Daoy (cell line): ENCODE measurements around the gene MPHOSPH9. TPM values are rescaled to one million over a fixed set of nuclear protein-coding genes. Genes with fewer than 3 reads are reported as not detected.
"Not testable (repeated sequence)": the region's sequence is repeated elsewhere in the genome, so short reads cannot be mapped to it uniquely, and the experiment has no call there.

Experiments used
- DNase-seq: peaks from one replicate; pipeline ENCODE4 v3.0.0-alpha.2; 2015; ENCODE audit warnings: low read depth
- total RNA-seq: library from RNA; depleted of rRNA; stranded (reverse); fragments of >200 nt; shearing (Covaris generic); gene quantifications from 2 replicates; pipeline ENCODE4 v1.2.3, GENCODE V29; 2014

MPHOSPH9 gene
- total RNA-seq, 1 experiment from 2014 or later = 54.3 TPM

GRCh38 chr12:123227581-123228258 is 5.2 kb downstream of the MPHOSPH9 start:
- no peak for DNase-seq

GRCh38 chr12:123225443-123225842 is 7.5 kb downstream of the MPHOSPH9 start:
- DNase-seq = no peak

DNA sequence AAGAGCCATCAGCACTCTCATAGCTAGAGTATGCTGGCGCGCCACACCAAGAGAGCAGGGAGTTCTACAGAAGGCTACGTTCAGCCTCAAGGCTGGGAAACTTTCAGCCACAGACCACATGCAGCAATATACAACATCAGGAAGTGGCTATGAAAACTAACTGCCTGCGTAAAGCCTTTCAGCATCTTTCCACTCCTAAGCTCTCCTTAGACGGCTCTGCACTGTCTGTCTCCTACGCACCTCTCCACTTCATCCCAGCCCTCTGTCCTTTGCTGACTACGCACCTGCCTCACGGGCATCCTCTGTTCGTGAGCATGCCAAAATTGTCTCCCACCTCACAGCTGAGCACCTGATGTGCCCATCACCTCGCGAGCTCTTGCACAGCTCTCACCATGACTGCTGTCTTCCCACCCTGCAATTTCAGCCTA is 9.7 kb downstream of the MPHOSPH9 start:
- no peak for DNase-seq

DNA sequence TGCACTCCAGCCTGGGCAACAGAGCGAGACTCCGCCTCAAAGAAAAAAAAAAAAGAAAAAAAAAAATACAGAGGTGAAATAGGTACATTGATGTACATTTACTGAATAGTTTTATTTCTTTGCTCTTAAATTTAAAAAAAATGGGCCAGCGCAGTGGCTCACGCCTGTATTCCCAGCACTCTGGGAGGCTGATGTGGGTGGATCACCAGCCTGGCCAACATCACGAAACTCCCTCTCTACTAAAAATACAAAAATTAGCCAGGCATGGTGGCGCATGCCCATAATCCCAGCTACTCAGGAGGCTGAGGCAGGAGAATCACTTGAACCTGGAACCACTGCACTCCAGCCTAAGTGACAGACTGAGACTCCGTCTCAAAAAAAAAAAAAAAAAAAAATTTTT is 25.1 kb downstream of the MPHOSPH9 start:
- DNase-seq = not testable (repeated sequence)

GRCh38 chr12:123206794-123207193 is 26.1 kb downstream of the MPHOSPH9 start:
- peak; percentile 42 for DNase-seq

- no peak for DNase-seq
Measured at GRCh38 chr12:123200414-123200813, 32.5 kb downstream of the MPHOSPH9 start.

GRCh38 chr12:123199936-123200335 is 33.0 kb downstream of the MPHOSPH9 start:
- no peak for DNase-seq

DNA sequence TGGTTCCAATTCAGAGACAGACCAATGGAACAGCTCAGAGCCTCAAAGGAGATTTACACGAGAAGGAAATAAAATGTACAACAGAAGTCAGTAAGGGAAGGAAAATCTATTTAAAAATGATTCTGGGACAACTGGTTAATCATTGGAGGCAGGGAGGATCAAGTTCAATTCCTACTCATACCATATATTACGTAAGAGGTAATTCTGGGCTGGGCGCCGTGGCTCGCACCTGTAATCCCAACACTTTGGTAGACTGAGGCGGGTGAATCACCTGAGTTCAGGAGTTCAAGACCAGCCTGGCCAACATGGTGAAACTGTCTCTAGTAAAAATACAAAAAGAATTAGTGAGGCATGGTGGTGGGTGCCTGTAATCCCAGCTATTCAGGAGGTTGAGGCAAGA is 45.3 kb downstream of the MPHOSPH9 start:
- DNase-seq = no peak

- DNase-seq = no peak
Measured at GRCh38 chr12:123180171-123180570, 52.8 kb downstream of the MPHOSPH9 start.

- DNase-seq = no peak
Measured at GRCh38 chr12:123171967-123172366, 61.0 kb downstream of the MPHOSPH9 start.

DNA sequence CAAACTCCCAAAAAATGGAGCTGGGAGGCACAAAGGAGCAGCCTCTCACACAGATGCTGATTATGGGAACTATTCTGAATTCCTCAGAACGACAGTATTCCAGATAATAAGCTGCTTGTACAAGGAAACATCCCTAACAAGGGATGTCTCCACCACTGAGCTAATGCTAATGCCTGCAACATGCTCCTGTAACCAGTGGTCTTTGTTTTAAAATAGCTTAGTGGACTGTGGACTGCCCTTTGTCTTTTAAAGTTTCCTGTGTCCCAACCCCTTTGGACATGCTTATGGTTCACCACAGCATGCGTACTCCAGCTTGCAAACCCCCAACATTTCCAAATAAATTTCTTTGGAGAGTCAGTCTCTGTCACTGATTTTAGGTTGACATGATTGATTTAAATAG is 65.6 kb downstream of the MPHOSPH9 start:
- no peak for DNase-seq

- DNase-seq = no peak
Measured at GRCh38 chr12:123165537-123165936, 67.4 kb downstream of the MPHOSPH9 start.

DNA sequence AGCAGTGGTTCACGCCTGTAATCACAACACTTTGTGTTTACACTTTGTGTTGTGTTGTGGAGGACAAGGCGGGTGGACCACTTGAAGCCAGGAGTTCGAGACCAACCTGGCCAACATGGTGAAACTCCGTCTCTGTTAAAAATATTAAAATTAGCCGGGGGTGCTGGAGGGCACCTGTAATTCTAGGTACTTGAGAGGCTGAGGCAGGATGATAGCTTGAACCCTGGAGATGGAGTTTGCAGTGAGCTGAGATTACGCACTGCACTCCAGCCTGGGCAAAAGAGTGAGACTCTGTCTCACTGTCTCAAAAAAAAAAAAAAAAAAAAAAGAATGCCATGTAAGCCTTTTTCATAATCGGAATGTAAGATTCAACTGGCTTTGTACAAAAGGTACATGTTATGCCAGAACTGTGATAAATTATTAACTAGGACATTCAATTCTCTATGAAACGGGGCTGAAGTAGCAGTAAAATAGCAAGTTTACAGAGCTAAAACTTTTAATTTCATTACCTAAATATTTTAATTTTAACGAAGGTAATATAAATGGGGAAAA is 68.2 kb downstream of the MPHOSPH9 start:
- DNase-seq = no peak

DNA sequence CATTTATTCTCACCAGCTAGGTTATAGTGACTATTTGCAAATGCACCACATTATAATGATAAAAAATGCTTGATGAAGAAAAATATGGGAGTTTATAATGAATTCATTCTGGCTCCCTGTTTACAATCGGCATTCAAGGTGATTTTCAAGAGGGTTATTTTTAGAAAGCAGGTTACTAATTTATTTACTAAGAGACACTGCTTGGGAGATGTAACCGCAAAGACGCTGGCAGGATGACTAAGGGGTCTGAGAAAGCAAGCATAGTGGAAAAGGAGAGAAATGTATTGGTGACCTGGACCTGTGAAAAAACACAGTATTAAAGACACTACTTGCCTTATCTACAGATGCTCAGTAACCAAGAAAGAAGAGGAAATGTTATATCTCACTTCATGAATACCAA is 68.7 kb downstream of the MPHOSPH9 start:
- DNase-seq = no peak

GRCh38 chr12:123163227-123163626 is 69.7 kb downstream of the MPHOSPH9 start:
- DNase-seq = no peak

- DNase-seq = no peak
Measured at GRCh38 chr12:123160801-123161487, 72.0 kb downstream of the MPHOSPH9 start.

- DNase-seq = no peak
Measured at GRCh38 chr12:123153906-123154305, 79.0 kb downstream of the MPHOSPH9 start.

DNA sequence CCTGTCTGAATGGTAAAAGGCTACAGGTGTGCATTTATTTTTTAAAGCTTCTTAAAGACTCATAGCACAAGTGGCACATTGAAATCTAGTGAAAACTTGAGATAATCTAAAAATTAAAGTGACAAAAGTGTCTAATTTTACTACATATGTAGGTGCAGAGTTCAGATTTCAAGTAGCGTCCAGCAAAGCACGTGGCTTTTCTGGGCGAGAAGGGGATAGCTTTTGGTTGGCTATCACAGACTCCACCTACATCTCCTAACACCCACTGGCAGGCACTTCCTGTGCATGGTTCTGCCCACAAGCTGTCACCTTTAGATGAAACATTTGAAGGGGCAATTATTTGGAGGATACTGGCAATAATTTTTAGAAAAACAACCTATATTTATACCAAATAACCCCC is 80.1 kb downstream of the MPHOSPH9 start:
- no peak for DNase-seq

- peak; percentile 32 for DNase-seq
Measured at GRCh38 chr12:123151457-123152454, 81.2 kb downstream of the MPHOSPH9 start.

DNA sequence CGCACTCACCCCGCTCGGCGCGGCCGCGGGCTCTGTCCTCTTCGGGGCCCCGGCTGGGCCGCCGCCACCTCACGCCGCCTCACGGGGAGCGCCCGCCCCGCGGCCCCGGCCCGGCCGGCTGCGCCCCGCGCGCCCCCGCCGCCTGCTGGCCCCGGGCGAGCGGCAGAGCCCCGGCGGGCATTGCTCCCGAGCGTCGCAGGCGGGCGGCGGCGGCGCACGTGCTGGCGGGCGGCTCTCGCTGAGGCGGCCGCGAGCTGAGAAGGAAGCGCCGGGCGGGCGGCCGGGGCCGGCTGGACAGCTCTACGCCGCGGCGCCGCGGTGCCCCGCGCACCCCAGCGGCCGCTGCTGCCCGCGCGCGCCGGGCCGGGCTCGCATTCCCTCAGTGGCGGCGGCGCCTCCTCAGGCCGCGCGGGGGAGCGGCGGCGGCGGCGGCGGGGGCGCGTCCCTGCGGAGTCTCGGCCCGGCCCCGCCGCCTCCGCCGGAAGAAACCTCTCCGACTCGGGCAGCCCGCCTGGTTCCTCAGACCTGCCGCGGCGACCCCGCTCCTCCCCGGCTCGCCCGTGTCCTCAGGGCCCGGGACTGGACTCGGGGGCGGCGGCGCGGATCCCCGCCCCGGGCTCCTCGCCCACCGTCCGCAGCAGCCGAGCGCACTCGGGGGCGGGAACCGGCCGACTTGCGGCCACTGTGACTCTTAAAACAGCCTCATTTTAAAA is 82.0 kb downstream of the MPHOSPH9 start, which contains the start of gene PITPNM2:
PITPNM2 (minus strand) TSS at position 347 of the 713 bp plus-strand sequence. CDS start 116,500 bp downstream, outside the sequence.
- DNase-seq = peak; percentile 82

- DNase-seq = peak; percentile 47
Measured at GRCh38 chr12:123150275-123150743, 82.6 kb downstream of the MPHOSPH9 start.
